SIG-M5 treated with dmso at 0.1 percent for 504 hours (cell line): ENCODE measurements around the gene IL1A.

Source experiments
- DNase-seq: peaks from one replicate; lab custom pipeline; 2025; ENCODE audit not compliant: unreplicated experiment; lab: John Stamatoyannopoulos, UW

Gene IL1A

DNA sequence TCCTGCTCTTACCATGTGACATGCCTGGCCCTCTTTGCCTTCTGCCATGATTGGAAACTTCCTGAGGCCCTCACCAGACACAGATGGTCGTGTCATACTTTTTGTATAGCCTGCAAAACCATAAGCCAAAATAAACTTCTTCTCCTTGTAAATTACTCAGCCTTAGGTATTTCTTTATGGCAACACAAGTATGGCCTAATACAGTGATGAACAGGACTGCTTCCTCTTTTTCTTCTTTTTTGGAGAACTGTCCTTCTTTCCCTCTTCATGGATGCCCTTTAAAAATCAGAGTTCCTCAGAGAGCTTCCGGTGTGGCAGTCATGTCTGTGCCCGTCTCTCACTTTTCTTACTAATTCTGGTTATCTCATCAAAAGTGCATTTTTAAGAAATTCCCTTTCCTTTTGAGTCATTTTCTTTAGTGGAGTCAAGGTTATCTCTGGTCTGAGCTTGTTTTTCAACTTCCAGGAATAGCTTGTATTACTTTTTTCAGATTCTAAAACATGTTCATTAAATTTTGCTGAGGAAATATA, 9.2 kb upstream of the IL1A start:
- DNase-seq, result peak; percentile 95

DNA sequence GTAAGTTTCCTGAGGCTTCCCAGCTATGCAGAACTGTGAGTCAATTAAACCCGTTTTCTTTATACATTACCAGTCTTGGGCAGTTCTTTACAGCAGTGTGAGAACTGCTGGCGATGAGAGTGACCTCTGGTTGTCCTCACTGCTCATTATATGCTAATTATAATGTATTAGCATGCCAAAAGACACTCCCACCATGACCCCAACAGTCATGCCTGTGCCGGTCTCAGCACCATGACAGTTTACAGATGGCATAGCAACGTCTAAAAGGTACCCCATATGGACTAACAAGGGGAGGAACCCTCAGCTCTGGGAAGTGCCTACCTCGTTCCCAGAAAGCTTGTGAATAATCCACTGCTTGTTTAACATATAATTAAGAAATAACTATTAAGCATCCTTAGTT, 8.1 kb upstream of the IL1A start:
- DNase-seq, result no peak

GRCh38 chr2:112791693-112792230, 7.5 kb upstream of the IL1A start:
- DNase-seq, result no peak

DNA sequence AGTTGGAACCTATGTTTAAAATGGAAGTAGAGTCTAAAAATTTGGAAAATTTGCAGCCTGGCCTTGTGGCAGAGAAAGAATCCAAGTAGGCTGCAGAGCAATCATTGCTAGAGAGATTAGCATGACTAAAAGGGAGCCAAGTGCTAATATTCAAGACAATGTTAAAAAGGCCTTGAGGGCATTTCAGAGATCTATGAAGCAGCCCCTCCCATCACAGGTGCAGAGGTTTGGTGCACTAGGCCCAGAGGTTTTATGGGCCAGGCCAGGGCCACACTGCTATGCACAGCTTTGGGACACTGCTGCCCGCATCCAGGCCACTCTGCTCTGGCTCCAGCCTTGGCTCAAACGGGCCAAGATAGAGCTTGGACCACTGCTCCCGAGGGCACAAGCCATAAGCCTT, 6.7 kb upstream of the IL1A start:
- DNase-seq, result no peak

DNA sequence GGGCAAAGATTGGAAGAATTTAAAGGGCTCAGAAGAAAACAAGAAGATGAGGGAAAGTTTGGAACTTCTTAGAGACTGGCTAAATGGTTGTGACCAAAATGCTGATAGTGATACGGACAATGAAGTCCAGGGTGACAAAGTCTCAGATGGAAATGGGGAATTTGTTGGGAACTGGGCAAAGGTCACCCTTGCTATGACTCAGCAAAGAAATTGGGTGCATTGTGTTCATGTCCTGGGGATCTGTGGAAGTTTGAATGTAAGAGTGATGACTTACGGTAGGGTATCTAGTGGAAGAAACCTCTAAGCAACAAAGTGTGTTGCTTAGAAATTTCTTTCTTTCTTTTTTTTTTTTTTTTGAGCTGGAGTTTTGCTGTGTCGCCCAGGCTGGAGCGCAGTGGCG, 6.0 kb upstream of the IL1A start:
- DNase-seq, result no peak

GRCh38 chr2:112789186-112789585, 4.9 kb upstream of the IL1A start:
- DNase-seq, result no peak

DNA sequence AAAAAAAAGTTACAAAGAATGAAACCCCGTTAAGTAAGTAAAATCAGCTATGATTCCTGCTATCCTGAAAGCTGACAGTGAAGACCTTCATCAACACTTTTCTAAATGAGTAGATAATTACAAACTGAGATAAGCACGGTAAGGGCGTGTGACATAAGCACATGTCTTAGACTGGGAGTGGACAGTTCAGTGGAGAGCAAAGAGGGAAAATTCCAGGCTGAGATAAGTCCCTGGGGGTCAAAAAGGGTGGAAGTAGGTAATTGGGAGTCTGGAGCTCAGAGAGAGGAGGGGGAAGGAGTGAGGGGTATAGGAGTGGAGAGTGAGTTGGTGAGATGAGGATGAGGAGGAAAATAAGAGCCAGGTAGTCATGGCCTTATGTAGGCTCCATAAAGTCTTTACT, 4.4 kb upstream of the IL1A start:
- DNase-seq, result no peak

- peak; percentile 93 for DNase-seq
Observed at GRCh38 chr2:112787729-112788393, 3.6 kb upstream of the IL1A start.

GRCh38 chr2:112787294-112787693, 3.0 kb upstream of the IL1A start:
- DNase-seq, result no peak

- no peak for DNase-seq
Observed at GRCh38 chr2:112783187-112783714, 1.0 kb downstream of the IL1A start.

GRCh38 chr2:112782234-112782799, 2.0 kb downstream of the IL1A start:
- DNase-seq, result no peak

DNA sequence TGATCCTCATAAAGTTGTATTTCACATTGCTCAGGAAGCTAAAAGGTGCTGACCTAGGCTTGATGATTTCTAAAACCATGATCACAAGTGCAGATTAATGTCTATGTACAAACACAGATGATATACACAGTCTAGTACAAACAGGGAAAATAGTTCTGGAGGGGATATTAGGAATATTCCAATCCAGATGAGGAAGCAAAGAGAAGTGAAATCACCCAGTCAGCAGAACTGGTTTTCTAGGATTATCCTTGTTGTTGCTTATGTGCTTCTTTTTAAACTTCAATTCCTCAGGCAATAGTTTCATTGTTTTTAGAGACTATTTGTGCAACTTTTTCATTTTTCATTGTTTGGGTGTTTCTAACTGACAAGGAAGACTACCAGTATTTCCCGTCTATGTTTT, 4.7 kb downstream of the IL1A start:
- no peak for DNase-seq

DNA sequence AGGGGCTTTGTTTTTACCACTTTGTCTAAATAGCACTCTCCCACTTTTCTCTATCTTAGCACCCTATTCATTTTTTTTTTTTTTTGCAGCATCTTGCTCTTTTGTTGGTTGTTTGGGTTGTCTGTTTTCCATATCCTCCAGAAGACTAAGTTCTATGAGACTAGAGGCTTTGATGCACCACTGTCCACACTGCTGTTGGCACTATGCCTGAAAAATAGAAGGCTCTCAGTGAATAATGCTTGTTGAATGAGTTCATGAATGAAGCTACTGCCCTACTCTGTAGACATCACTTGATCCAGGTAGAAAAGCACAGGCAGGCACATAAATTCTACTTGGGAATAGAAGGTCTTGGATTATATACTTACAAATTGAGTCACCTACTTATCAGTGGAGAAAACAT, 7.3 kb downstream of the IL1A start:
- DNase-seq, result no peak

DNA sequence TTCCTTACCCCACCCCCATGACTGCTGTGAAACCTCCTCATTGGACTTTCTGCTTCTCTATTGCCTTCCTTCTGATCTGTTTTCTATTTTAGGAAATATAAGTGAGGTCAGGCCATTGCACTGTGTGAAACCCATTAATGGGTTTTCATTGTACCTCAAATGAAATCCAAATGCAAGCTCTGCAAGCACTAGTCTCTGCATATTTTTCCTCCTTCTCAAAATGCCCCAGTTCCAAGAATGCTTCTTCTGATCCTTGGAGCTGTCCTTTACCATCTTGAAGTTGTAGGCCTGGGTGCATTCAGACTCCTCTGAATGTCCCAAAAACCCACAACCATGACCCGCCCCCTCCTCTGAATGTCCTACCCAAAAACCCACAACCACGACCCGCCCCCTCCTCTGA, 8.2 kb downstream of the IL1A start:
- DNase-seq, result no peak

DNA sequence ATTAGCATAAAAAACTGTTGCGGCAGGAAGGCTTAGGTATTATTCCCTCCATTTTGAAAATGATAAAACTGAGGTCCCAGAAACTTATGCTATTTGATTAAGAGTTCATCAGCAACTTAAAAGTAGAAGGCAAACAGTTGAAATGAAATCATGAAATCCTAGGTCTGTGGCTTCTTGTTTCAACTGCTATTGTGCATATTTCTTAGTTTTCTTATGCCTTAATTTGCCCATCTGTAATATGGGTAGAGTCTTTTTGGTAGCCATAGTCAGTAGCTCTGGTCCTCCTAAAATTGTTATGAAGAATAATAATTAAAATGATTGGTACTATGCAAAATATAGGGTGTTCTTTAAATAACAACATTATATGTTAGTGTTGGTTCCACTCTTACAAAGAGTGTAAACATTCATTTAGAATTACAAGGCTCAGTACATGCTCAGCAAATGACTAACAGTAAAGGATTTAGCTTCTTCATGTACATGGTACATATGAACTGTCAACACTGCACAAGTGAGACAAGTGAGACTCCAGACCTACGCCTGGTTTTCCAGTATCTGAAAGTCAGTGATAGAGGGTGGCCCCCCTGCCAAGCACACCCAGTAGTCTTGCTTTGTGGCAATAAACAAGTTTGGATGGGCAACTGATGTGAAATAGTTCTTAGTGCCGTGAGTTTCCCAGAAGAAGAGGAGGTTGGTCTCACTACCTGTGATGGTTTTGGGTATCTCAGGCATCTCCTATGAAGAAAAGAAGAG, 9.6 kb downstream of the IL1A start:
- no peak for DNase-seq

DNA sequence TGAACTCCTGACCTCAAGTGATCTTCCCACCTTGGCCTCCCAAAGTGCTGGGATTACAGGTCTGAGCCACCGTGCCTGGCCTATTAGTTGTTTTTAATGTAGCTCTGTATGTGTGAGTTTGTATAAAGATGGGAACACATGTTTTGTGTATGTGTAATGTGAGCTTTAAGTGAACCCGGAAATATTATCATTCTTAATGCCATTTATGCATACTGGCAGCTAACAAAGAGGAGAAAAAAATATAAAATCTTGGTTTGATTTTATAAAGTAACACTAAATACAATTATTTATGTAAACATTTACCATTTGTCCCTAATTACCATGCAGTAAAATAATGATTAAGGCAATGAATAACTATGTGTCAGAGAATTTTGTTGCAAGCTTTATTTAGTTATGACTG, 10.7 kb downstream of the IL1A start:
- DNase-seq, result no peak

GRCh38 chr2:112772911-112773475, 11.3 kb downstream of the IL1A start:
- no peak for DNase-seq

DNA sequence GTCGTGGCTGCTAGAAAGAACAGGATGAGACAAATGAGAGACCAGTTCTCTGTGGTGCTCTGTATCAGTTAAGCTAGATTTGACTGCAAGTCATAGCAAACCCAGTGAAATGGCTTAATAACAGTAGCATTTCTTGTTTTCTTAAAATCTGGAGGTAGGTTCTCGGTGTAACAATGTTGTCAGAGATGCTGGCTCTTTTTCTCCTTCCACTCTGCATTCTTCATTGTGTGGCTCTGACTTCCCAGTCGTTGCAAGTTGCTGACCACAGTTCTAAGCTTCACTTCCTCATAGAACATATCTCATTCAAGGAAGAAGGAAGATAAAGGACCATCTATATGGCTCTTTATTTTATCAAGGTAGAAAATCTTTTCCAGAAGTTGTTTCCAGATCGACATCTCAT, 12.0 kb downstream of the IL1A start:
- peak; percentile 70 for DNase-seq

- no peak for DNase-seq
Observed at GRCh38 chr2:112768432-112768831, 15.9 kb downstream of the IL1A start.

GRCh38 chr2:112767693-112768330, 16.5 kb downstream of the IL1A start:
- no peak for DNase-seq

DNA sequence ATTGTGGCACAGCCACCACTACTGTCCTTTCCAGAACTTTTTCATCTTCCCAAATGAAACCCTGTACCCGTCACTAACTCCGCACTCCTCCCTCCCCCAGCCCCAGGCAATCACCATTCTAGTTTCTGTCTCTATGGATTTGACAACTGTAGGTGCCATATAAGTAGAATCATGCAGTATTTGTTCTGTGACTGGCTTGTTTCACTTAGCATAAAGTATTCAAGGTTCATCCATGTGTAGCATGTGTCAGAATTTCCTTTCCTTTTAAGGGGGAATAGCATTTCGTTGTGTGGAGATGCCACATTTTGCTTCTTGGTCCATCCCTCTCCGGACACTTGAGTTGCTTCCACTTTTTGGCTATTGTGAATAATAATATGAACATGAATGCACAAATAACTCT, 19.0 kb downstream of the IL1A start:
- DNase-seq, result no peak
